Kidney (tissue), 14 donors: ENCODE results near the gene IST1. TPM values are rescaled to one million over a fixed set of nuclear protein-coding genes. Genes with fewer than 3 reads are reported as not detected.

Experiments
- DNase-seq, 5 donors: peaks; one replicate each; pipeline ENCODE4 v3.0.0-alpha.2; 2013 to 2020
- FAIRE-seq: peaks from 2 replicates; lab custom pipeline; 2012; peaks lifted over from hg19 to GRCh38; lab: Jason Lieb, UNC
- H3K27ac ChIP-seq, 2 donors: one replicate each; pipeline ENCODE4 v1.7.0; 2013; ENCODE audit warnings: low read depth in 2 of 2, low read length in 2 of 2, inconsistent platforms in 1 of 2
- H3K27me3 ChIP-seq: one replicate; pipeline ENCODE4 v1.7.1; 2013; ENCODE audit warnings: low read length, inconsistent platforms; ENCODE audit not compliant: control insufficient read depth, insufficient read depth
- H3K36me3 ChIP-seq, 3 donors: one replicate each; pipeline versions ENCODE4 v1.7.0 to v1.7.1; 2013; ENCODE audit warnings: low read length in 3 of 3, control low read depth in 1 of 3, inconsistent platforms in 1 of 3; ENCODE audit not compliant: insufficient read depth in 3 of 3, control insufficient read depth in 2 of 3
- H3K4me1 ChIP-seq, 3 donors: one replicate each; pipeline versions ENCODE4 v1.7.0 to v1.7.1; 2013; ENCODE audit warnings: low read length in 3 of 3, inconsistent platforms in 1 of 3, low read depth in 1 of 3; ENCODE audit not compliant: control insufficient read depth in 2 of 3, insufficient read depth in 2 of 3
- H3K4me3 ChIP-seq, 3 donors: one replicate each; pipeline versions ENCODE4 v1.7.0 to v1.8.1; 2013; ENCODE audit warnings: low read length in 3 of 3, control low read depth in 1 of 3, inconsistent platforms in 1 of 3
- H3K9ac ChIP-seq, 3 donors: one replicate each; pipeline versions ENCODE4 v1.7.0 to v1.7.1; 2013; ENCODE audit warnings: low read length in 3 of 3, control low read depth in 1 of 3, inconsistent platforms in 1 of 3
- H3K9me3 ChIP-seq, 3 donors: one replicate each; pipeline versions ENCODE4 v1.7.0 to v1.7.1; 2013; ENCODE audit warnings: low read length in 3 of 3, control low read depth in 1 of 3, inconsistent platforms in 1 of 3; ENCODE audit not compliant: control insufficient read depth in 2 of 3, insufficient read depth in 1 of 3
- intact Hi-C: fragments of 100-400 bp; cut with DNase I; formaldehyde crosslinking; loops from one replicate; pipeline ENCODE4 v1.11.1; 2022
- polyA plus RNA-seq: library from polyadenylated mRNA; stranded (reverse); fragments of 350-450 nt; fragmentation: Illumina TruSeq; extraction: RNeasy Lipid Tissue Mini Kit (QIAGEN cat#74804); gene quantifications from one replicate; pipeline ENCODE4 v1.2.3, GENCODE V29; 2014; ENCODE audit warnings: low read depth, low replicate concordance; ENCODE audit not compliant: insufficient read depth
- total RNA-seq: library from RNA; stranded (reverse); fragmentation: NEBNext Ultra II Directional; extraction: Animal tissue kit (Norgen Biotek cat#: 25700); gene quantifications from one replicate; pipeline ENCODE4 v1.2.1, GENCODE V29; 2021
- TF ChIP-seq, protein P1 (sequence below): IDR thresholded peaks from 3 replicates; pipeline ENCODE4 v1.5.1; 2012; ENCODE audit warnings: mild to moderate bottlenecking, moderate library complexity, borderline replicate concordance; ENCODE audit not compliant: insufficient read depth; ENCODE audit errors: extremely low read depth
- donor health status: control.
- donor health status: control.
- donor health status: control.
- donor health status: control.
- donor health status: control.
- donor health status: DM: yes; HTN: yes; CAD: no.
- donor health status: Normal renal cell carcinoma (clear cell type).

The IST1 gene
- total and polyA plus RNA-seq, 2 donors from 2014 or later: 138 to 220 TPM

DNA sequence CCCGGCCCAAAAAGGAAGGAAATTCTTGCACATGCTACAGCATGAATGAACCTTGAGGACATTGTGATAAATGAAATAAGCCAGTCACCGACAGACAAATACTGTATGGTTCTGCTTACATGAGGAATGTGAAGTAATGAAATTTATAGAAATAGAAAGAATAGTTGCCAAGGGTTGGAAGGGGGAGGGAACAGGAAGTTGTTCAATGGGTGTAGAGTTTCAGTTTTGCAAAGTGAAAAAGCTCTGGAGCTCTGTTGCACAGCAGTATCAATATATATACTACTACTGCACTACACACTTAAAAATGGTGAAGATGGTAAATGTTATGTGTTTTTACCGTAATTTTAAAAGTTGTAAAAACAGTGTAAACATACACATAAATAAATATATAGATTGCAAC lies 61.2 kb downstream of the IST1 start:
- DNase-seq: no peak

DNA sequence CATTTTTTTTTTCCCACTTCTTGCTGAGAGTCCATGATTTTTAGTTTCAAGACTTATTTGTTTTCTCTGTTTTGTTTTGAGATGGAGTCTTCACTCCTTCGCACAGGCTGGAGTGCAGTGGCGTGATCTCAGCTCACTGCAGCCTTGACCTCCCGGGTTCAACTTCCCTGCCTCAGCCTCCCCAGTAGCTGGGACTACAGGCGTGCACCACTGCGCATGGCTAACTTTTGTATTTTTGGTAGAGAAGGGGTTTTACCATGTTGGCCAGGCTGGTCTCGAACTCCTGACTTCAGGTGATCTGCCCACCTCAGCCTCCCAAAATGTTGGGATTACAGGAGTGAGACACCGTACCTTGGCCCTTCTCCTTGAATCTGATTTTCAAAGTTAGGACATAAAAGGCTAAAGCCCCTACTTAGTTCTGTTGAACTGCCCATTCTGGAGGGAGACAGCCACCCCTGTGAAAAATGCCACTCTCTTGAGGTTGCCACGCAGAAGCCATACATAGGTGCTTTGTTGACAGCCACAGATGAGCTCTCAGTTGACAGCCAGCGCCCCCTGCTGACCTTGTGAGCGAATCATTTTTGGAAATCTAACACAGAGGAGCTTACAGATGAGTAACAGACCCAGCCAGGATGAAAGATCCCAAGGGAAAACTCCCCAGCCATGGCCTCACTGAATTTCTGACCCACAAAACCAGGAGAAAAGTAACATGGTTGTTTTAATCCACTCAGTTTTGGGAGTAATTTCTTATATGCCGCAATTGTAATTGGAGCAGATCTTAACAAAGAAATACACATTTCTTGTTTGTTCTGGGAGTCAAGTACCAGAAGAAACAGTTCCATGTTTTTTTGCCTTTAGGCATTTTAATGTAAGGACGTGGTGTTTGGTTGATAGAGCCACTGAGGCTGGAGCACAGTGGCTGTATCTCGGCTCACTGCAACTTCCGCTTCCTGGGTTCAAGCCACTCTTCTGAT lies 66.0 kb downstream of the IST1 start:
- H3K9me3 ChIP-seq: no peaks in the 10 kb centered on the region
- DNase-seq (peak; percentile 80 to 93 (median 87)), FAIRE-seq (peak; percentile 32)
- H3K27me3 ChIP-seq: no peaks in the 10 kb centered on the region
- H3K27ac ChIP-seq: no peak overlapping the region
- H3K9ac ChIP-seq: no peak overlapping the region
- no peak overlapping the region for H3K4me3 ChIP-seq
- no peaks in the 10 kb centered on the region for H3K4me1 ChIP-seq
- TF ChIP-seq, protein P1, sequence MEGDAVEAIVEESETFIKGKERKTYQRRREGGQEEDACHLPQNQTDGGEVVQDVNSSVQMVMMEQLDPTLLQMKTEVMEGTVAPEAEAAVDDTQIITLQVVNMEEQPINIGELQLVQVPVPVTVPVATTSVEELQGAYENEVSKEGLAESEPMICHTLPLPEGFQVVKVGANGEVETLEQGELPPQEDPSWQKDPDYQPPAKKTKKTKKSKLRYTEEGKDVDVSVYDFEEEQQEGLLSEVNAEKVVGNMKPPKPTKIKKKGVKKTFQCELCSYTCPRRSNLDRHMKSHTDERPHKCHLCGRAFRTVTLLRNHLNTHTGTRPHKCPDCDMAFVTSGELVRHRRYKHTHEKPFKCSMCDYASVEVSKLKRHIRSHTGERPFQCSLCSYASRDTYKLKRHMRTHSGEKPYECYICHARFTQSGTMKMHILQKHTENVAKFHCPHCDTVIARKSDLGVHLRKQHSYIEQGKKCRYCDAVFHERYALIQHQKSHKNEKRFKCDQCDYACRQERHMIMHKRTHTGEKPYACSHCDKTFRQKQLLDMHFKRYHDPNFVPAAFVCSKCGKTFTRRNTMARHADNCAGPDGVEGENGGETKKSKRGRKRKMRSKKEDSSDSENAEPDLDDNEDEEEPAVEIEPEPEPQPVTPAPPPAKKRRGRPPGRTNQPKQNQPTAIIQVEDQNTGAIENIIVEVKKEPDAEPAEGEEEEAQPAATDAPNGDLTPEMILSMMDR: peak; percentile 88
- H3K36me3 ChIP-seq: no peaks in the 10 kb centered on the region
- intact Hi-C loops: no loop called here

More for the DNA sequence above, 61.2 kb downstream of the IST1 start:
- no peak for FAIRE-seq
- no peaks in the 10 kb centered on the region for H3K4me1 ChIP-seq
- no peaks in the 10 kb centered on the region for H3K36me3 ChIP-seq
- TF ChIP-seq, protein P1: no peak
- H3K27ac ChIP-seq: no peak overlapping the region
- H3K4me3 ChIP-seq: no peak overlapping the region
- intact Hi-C loops: no loop called here
- no peaks in the 10 kb centered on the region for H3K9me3 ChIP-seq
- no peaks in the 10 kb centered on the region for H3K27me3 ChIP-seq
- H3K9ac ChIP-seq: no peak overlapping the region

DNA sequence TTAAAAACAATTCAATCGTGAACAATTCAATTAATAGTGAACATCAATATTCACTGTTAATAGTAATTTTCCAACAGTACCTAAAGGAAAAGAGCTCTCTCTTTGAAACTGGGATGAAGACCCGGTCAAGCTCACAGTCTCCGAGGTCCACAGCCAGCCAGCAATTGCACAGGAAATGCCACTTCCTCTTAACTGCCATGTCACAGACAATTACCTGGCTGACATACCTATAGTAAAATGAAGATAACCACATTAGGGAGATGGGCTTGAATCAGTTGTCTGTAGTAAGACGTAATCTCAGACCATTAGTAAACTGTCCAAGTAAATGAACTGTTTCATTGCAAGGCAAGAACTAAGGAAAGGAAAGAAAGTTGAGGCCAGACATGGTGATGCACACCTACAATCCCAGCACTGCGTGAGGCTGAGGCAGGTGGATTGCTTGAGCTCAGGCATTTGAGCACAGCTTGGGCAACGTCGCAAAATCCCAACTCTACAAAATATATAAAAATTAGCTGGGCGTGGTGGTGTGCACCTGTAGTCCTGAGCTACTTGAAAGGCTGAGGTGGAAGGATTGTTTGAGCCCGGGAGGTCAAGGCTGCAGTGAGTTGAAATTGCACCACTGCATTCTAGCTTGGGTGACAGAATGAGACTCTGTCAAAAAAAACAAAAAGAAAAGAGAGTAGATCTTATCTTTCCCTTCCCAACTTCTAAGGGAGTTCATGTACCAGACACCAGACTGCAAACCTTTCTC lies 68.0 kb downstream of the IST1 start:
- Histone ChIP-seq H3K4me3 (no peak overlapping the region), H3K27me3 (no peaks in the 10 kb centered on the region), H3K4me1 (no peaks in the 10 kb centered on the region), H3K9me3 (no peaks in the 10 kb centered on the region), H3K27ac (no peak overlapping the region), H3K9ac (no peak overlapping the region), H3K36me3 (no peaks in the 10 kb centered on the region)
- TF ChIP-seq, protein P1: no peak
- no peak for FAIRE-seq
- DNase-seq: no peak
- intact Hi-C loops: no loop called here
